CD4-positive, alpha-beta T cell (primary cell): ENCODE data around the gene RPIA. TPM values are rescaled to one million over a fixed set of nuclear protein-coding genes. Genes with fewer than 3 reads are reported as not detected.

Experiments used
- ATAC-seq: fragments of 200-7000 bp; cut with Tn5 transposase; one replicate; pipeline ENCODE4 v1.10.0; 2022; ENCODE audit warnings: mild to moderate bottlenecking; ENCODE audit not compliant: poor library complexity
- CTCF ChIA-PET: fragments of 350-600 bp; sonication (Branson Sonifier 250); formaldehyde crosslinking; loops from one replicate; lab custom pipeline; 2021; ENCODE audit warnings: antibody characterized with exemption, inconsistent platforms; lab: Charles Lee
- POLR2A ChIA-PET: fragments of 350-600 bp; sonication (Branson Sonifier 250); formaldehyde crosslinking; loops from one replicate; lab custom pipeline; 2021; ENCODE audit warnings: antibody characterized with exemption, inconsistent platforms; lab: Charles Lee
- DNase-seq, 14 experiments: peaks; one replicate each; pipeline ENCODE4 v3.0.0-alpha.2; 2013 to 2020; ENCODE audit warnings: mixed read lengths in 2 of 14
- H3K27ac ChIP-seq, 2 donors: one replicate each; pipeline versions ENCODE4 v1.5.1 to v1.7.0; 2013; ENCODE audit warnings: low read length in 2 of 2, low read depth in 1 of 2, mild to moderate bottlenecking in 1 of 2
- H3K27me3 ChIP-seq, 2 experiments: 1 replicate in 1 of 2; 2 replicates in 1 of 2; pipeline versions ENCODE4 v1.6.1 to v1.7.0; 2013; ENCODE audit warnings: low read length in 2 of 2, control low read depth in 1 of 2, mild to moderate bottlenecking in 1 of 2, moderate library complexity in 1 of 2; ENCODE audit not compliant: insufficient read depth in 2 of 2, control insufficient read depth in 1 of 2
- H3K36me3 ChIP-seq: one replicate; pipeline ENCODE4 v1.6.1; 2013; ENCODE audit warnings: low read length, control low read depth; ENCODE audit not compliant: insufficient read depth
- H3K4me1 ChIP-seq: one replicate; pipeline ENCODE4 v1.6.1; 2013; ENCODE audit warnings: low read length, control low read depth; ENCODE audit not compliant: insufficient read depth
- H3K4me3 ChIP-seq: one replicate; pipeline ENCODE4 v1.5.1; 2013; ENCODE audit warnings: mild to moderate bottlenecking, low read length, moderate library complexity
- H3K9me3 ChIP-seq, 2 experiments: 1 replicate in 1 of 2; 2 replicates in 1 of 2; pipeline versions ENCODE4 v1.6.1 to v1.7.0; 2013; ENCODE audit warnings: low read length in 2 of 2, mild to moderate bottlenecking in 2 of 2, control low read depth in 1 of 2, moderate library complexity in 1 of 2; ENCODE audit not compliant: control insufficient read depth in 1 of 2, insufficient read depth in 1 of 2
- H3K27ac Mint-ChIP-seq: one replicate; pipeline ENCODE4 v1.8.0; 2020; ENCODE audit warnings: mixed read lengths
- H3K27me3 Mint-ChIP-seq: one replicate; pipeline ENCODE4 v1.8.0; 2021; ENCODE audit warnings: mixed read lengths
- H3K36me3 Mint-ChIP-seq: one replicate; pipeline ENCODE4 v1.8.0; 2021; ENCODE audit warnings: low read depth, mixed read lengths
- H3K4me1 Mint-ChIP-seq: one replicate; pipeline ENCODE4 v1.8.0; 2021; ENCODE audit warnings: low read depth, mixed read lengths
- H3K4me3 Mint-ChIP-seq: one replicate; pipeline ENCODE4 v1.8.0; 2020; ENCODE audit warnings: mild to moderate bottlenecking, mixed read lengths
- H3K9me3 Mint-ChIP-seq: one replicate; pipeline ENCODE4 v1.8.0; 2020; ENCODE audit warnings: mixed read lengths
- CTCF ChIP-seq: fragments of 200-600 bp; IDR thresholded peaks from one replicate; pipeline ENCODE4 v1.8.0; 2022; ENCODE audit warnings: antibody characterized with exemption, mild to moderate bottlenecking
- intact Hi-C, 2 experiments: fragments of 100-400 bp; cut with DNase I in 1 of 2; cut with micrococcal nuclease in 1 of 2; formaldehyde crosslinking; loops; one replicate each; pipeline versions ENCODE4 v1.15.1 to v1.9.0; 2023 to 2025; cut with DNase I, micrococcal nuclease
- total RNA-seq, 174 experiments: library from RNA in 2 of 174; stranded (reverse) in 2 of 174; gene quantifications; one replicate each; pipeline ENCODE4 v1.2.3 and lab custom pipeline; 2021 to 2026

Gene RPIA
- total RNA-seq, 2 experiments from 2014 or later: 21.6 to 24.7 TPM

- intact Hi-C loops: no loop called here
- H3K4me3 Mint-ChIP-seq: no peak overlapping the region
- H3K36me3 Mint-ChIP-seq: no peaks in the 10 kb centered on the region
Measured at GRCh38 chr2:88651646-88652045, 39.8 kb upstream of the RPIA start.

GRCh38 chr2:88654714-88655113 lies 36.8 kb upstream of the RPIA start:
- DNase-seq (no peak), ATAC-seq (no peak)
- Histone ChIP-seq H3K27me3 (no peaks in the 10 kb centered on the region), H3K4me3 (no peak overlapping the region), H3K36me3 (no peaks in the 10 kb centered on the region), H3K27ac (no peak overlapping the region), H3K9me3 (no peaks in the 10 kb centered on the region), H3K4me1 (no peaks in the 10 kb centered on the region)
- POLR2A ChIA-PET: no interaction called here
- H3K27me3 Mint-ChIP-seq: no peaks in the 10 kb centered on the region
- CTCF ChIA-PET: no interaction called here
- no peaks in the 10 kb centered on the region for H3K36me3 Mint-ChIP-seq
- no peak overlapping the region for H3K27ac Mint-ChIP-seq
- no peaks in the 10 kb centered on the region for H3K9me3 Mint-ChIP-seq
- H3K4me1 Mint-ChIP-seq: no peaks in the 10 kb centered on the region
- intact Hi-C loops: no loop called here
- no peak for TF ChIP-seq CTCF
- no peak overlapping the region for H3K4me3 Mint-ChIP-seq

More at GRCh38 chr2:88651646-88652045, 39.8 kb upstream of the RPIA start:
- TF ChIP-seq CTCF: no peak
- no peaks in the 10 kb centered on the region for H3K9me3 Mint-ChIP-seq
- Histone ChIP-seq H3K27me3 (no peaks in the 10 kb centered on the region), H3K4me1 (no peaks in the 10 kb centered on the region), H3K9me3 (no peaks in the 10 kb centered on the region), H3K4me3 (no peak overlapping the region), H3K27ac (no peak overlapping the region), H3K36me3 (no peaks in the 10 kb centered on the region)
- H3K4me1 Mint-ChIP-seq: no peaks in the 10 kb centered on the region
- ChIA-PET POLR2A (no interaction called here), CTCF (no interaction called here)
- DNase-seq (no peak), ATAC-seq (no peak)
- no peak overlapping the region for H3K27ac Mint-ChIP-seq
- H3K27me3 Mint-ChIP-seq: no peaks in the 10 kb centered on the region

GRCh38 chr2:88656690-88657089 lies 34.8 kb upstream of the RPIA start:
- Mint-ChIP-seq H3K27ac (no peak overlapping the region), H3K27me3 (no peaks in the 10 kb centered on the region), H3K9me3 (no peaks in the 10 kb centered on the region), H3K36me3 (no peaks in the 10 kb centered on the region), H3K4me3 (no peak overlapping the region), H3K4me1 (no peaks in the 10 kb centered on the region)
- Histone ChIP-seq H3K27me3 (no peaks in the 10 kb centered on the region), H3K9me3 (no peaks in the 10 kb centered on the region), H3K36me3 (no peaks in the 10 kb centered on the region), H3K4me1 (no peaks in the 10 kb centered on the region), H3K27ac (no peak overlapping the region), H3K4me3 (no peak overlapping the region)
- intact Hi-C loops: no loop called here
- DNase-seq (no peak), ATAC-seq (no peak)
- ChIA-PET POLR2A (no interaction called here), CTCF (interaction anchor here (0.9 kb wide), 1 partner anchor 62 kb away, joined by 6 read pairs; no protein-coding TSS in a partner anchor)
- no peak for TF ChIP-seq CTCF
